NCI-H460 (cell line): ENCODE measurements around the gene ABCC12. TPM values are rescaled to one million over a fixed set of nuclear protein-coding genes. Genes with fewer than 3 reads are reported as not detected.
A peak's percentile ranks its signal among the peaks of the same experiment; 100 is the strongest.
"Not testable (repeated sequence)": the region's sequence is repeated elsewhere in the genome, so short reads cannot be mapped to it uniquely, and the experiment has no call there.

Experiments used
- DNase-seq: peaks from one replicate; pipeline ENCODE4 v3.0.0-alpha.2; 2016; ENCODE audit warnings: low read depth; ENCODE audit errors: extremely low read depth
- total RNA-seq: library from RNA; depleted of rRNA; stranded (reverse); fragments of >200 nt; shearing (Covaris generic); gene quantifications from 2 replicates; pipeline ENCODE4 v1.2.3, GENCODE V29; 2014

ABCC12 gene
- total RNA-seq, 1 experiment from 2014 or later, result not detected

DNA sequence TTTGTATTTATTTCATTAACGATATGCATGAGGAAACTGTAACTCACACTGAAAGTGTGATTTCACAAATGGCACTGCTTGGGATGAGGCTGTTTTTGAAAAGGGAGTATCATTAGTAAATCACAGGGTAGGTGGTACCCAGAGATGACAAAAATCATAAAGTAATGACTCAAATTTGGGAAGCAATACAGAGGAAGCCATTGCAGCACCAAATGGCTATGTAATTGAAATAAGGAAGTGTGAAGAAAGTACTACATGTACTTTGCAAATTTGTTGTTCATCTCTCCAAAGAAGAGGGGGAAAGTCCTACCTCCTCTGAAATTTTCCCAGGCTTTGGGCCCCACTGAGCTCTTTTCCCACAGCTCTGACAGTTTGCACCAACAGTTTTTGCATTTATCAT, 12.3 kb upstream of the ABCC12 start:
- DNase-seq, result no peak

DNA sequence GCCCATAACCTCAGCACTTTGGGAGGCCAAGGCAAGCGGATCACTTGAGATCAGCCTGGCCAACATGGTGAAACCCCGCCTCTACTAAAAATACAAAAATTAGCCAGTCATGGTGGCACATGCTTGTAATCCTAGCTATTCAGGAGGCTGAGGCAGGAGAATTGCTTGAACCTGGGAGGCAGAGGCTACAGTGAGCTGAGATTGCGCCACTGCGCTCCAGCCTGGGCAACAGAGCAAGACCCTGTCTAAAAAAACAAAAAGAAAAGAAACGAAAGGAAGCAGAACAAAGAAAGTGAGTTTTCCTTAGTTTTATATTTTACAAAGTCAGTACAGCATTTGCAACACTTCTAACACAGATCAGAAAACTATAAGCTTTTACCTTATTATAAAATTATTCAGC, 10.8 kb upstream of the ABCC12 start:
- not testable (repeated sequence) for DNase-seq

DNA sequence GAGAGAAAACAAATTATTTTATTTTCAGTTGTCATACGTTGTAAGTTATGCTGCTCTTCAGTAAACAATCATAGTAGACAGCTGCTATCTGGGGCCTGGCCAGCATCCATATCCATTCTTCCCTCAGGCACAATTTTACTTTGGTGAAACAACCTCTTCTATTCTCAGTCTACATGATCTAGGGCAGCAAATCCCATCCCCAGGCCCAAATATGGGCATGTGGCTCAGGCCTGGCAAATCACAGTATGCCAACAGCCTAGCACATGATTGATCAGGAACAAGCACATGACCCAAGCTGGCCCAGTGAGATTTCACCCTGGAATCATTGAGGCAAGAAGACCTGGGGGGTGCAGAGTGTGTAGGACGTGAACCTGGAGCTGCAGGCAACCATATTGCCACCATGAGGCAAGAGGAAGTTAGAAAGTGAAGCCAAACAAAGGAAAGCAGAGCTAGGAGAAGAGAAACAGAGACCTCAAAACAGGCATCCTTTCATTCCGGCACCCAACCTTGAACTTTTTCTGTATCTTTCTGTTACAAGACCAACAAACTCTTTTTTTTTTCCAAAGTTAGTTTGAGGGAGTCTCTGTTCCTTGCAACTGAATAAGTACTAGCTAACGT, 10.3 kb upstream of the ABCC12 start:
- DNase-seq, result no peak

DNA sequence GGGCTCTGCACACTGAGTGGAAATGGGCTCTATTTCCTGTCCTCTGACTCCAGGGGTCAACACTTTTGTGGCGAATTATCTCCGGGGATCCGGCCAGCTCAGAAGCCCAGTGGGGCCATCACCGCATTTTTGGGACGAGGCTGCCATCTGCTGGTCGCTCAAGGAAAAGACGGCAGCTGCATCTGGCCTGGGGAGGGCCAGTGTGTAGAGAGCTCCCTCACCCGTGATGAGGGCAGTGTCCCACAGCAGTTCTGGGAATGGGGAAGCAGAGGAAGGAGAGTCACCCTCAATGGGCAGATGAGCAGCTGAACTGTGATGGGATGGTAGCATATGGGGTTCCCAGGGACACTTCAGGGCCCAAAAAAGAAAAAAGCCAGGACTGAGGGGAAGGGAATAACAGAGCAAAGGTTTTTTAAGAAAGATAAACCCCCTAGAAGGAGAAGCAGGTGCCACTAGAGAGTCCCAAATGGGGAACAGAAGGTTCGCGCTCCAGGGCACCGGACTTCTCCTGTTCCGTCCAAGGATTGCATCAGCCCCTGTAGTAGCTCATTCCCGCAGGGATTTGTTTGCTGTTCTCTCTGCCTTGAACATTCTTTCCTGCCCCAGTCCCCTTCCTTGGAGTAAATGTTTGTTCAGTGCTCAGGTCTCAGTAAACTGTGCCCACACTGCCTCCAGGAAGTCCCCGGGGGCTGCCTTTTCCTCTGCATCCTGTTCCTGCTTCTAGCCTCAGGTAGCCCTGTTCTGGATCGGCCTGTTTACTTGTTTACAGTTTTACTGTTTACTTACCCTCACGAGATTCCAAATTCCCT, 9.3 kb upstream of the ABCC12 start:
- DNase-seq, result peak; percentile 75

DNA sequence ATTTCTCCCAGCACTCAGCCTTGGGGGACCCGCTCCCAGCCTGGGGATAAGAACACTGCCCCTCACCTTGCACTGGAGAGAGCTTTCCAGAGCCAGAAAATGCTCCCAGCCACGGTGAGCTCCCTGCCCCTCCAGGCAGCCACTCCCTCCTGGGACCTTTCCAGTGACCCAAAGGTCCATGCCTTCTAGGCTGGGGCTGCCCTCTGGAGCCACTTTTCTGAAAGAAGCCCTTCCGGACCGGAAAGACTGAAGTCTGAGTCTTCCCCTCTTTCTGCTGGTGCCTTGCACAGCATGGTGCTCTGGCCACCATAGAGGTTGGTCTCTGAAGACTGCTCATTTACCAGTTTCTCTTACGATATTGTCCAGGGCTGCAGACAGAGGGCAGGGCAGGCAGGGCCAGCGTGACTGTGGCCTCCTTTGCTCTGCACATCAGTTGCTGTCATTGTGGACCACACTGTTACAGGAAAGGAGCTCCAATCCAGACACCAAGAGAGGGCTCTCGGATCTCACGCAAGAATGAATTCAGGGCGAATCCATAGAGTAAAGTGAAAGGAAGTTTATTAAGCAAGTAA, 7.1 kb upstream of the ABCC12 start:
- DNase-seq, result no peak

DNA sequence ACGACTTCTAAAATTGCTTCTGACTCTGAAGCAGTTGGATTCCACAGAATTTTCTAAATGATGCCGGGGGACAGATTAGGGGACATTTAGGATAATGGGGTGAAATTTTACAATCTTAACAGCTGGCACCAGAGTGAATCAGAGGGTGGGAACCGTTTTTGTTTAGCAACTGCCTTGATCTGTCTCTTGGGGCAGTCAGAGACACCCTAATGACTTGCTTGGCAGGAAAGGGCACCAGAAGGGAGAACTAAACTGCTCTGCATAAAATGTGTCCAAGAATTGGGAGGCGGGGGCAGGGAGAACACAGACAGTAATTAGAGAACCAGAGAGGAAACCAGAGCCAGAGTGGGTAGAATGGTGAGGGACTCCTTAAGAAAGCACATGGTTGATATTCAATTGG, 6.1 kb upstream of the ABCC12 start:
- no peak for DNase-seq

DNA sequence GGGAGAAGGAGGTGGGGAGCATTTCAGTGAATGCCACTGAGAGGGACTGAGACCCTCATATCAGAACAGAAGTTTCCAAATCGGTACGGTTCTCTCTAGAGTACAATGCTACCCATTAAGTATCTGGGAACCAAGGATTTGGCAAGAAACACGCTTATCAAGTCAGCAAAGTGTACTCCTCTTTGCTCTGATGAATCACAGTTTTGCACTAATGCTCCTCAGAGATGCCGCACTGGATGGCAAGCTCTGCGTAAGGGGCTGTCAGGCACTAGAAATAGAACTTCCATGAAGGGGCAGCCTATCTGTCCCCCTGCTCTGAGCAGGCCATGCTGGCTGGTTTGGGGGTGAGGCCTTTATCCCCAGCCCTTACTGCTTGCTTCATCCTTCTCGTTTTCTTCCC, 4.8 kb upstream of the ABCC12 start:
- DNase-seq, result no peak

DNA sequence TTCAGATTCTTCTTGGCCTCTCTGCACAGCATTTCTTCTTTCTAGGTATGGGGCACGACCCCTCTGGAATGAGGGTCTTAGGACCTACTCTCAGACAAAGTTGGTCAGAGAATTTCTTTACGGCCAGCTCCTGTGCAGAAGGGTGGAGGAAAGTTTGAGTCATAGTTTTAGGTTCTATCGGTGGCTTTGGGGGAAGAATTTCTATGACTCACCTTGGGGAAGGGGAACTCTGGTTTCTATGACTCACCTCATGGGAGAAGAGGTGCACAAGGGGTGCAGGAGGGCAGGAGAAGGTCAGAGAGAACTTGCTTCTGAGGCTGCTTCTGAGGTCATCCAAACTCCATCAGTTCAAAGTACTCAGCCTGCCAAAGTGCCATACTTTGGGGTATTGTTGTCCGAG, 2.5 kb upstream of the ABCC12 start:
- DNase-seq, result no peak

DNA sequence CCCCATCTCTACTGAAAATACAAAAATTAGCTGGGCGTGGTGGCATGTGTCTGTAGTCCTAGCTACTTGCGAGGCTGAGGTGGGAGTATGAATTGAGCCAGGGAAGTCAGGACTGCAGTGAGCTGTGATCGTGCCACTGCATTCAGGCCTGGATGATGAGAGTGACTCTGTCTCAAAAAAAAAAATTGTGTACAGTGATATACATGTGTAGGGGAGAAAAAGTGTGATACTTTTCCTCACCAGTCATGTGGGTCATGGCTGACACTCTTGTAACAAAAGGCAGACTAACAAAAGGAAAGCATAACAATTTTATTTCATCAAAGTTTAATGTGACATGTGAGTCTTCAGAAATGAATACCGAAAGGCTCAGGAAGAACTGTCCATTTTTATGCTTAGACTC, 2.0 kb upstream of the ABCC12 start:
- no peak for DNase-seq

DNA sequence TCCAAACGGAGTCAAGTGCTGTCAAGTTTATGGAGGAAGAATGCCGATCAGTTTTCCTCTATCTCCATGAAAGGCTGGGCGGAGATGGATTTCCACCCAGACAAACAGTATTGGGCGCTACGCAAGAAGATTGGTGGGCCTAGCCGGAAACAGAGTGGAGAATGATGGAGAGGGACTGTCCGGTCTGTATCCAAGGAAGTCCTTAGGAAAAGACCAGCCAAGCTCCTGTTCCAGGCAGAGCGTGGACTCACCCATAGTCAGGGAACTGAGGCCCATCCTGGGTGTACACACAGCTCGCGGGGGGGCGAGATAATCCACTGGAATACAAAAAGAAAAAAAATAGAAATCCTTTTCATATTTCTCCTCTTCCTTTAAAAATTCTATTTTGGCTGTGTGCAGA, 1.5 kb upstream of the ABCC12 start:
- no peak for DNase-seq

DNA sequence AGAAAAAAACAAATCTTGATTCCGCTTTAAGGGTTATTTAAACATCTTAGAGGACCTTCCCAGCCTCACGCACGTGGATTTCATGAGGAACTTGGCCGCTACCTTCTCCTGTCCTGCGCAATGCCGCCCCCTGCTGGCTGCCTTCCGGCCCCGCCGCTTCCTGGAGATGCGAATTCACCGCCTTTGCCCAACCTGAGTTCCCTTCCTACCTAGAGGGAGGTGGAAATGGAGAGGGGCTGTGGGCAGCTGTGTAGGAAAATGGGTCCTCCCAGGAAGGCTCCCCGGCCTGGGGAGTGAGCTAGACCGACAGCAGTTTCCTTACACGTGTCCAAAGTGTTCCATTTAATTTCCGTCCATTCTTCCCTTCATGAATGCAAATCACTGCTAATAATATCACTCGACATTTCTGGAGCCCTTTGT, 1.0 kb upstream of the ABCC12 start:
- DNase-seq, result peak; percentile 64

DNA sequence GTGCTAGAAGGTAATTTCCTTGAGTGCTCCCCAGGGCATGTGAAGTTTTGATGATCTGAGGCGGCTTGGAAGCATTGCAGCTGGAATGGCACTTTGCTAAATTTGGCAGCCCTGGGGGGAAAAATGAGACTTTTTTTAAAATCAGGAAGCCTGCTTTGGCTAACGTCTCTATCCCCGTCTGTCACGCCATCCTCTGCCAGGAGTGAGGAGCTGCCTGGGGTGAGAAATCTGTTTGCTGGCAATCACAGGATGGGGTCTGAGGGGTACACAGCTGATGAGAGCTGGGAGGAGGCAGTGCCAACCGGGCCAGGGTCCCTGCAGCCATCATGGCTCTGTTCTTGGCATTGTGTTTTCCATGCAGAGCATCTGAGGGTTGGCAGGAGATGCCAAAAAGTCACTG, 2.0 kb downstream of the ABCC12 start:
- DNase-seq, result no peak

DNA sequence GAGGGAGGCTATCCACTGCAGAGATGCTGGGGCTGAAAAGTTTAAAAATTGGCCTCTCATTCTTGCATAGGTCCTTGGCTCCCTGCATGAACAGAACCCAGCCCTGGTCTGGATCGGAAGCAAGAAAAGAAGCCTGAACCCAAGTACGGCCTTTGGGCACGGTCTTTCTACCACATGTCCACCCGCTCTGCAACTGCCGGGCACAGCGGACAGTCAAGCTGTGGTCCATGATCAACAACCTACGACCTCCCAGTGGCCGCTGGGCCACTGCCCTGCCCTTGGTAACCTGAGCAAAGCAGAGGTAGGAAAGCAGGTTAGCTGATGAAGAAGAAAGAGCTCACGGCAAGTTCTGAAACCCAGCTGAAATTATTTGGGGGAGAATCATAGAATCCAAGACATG, 3.6 kb downstream of the ABCC12 start:
- no peak for DNase-seq

DNA sequence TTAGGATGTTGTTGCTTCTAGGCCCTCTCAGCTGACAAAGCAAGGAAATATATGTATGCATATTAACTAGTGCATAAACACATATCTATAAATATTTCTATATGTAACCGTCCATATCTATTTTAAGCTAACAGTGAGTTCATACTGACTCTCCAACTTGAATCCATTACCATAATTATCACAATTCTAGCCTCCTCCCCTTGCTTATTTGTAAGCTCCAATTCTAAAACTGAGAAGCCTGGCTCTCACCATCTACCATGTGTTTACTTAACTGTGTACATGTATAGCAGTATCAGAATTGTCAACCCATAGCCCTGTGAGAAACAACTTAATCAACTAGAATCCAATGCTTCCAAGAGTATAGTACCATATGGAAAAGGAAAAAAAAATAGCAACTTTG, 5.1 kb downstream of the ABCC12 start:
- no peak for DNase-seq

DNA sequence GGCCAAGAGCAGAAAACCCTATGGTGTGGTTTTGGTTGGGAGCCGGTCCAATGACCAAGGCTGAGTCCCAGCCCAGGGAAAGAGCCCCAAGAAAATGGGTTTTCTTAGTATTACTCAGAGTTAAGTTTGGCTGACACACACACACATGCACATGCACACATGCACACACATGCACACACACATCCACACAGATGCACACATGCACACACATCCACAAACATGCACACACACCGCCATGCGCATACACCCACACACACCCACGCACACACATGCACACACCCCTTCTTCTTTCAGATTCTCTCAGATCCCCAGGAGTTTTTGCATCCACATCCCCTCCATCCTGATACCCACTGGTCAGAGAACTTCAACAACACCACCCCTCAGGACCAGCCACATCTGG, 9.1 kb downstream of the ABCC12 start:
- DNase-seq, result no peak

DNA sequence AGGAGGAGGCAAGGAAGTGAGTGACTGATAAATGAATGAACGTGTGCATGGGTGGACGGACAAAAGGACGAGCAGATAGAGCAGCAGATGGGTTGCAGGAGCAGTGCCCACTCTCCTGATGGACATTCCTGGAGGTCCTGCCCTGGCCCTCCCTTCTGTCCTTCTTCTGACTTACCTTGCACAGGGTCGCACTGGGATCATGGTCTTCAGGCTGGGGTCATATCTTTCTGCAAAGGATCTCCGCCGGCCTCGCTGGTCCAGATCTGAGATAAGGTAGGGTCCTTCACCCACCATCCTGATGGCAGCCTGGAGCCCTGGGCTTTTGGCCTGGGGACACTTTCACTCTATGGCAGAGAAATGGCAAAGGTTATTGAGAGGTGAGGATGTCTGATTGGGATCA, 9.7 kb downstream of the ABCC12 start:
- no peak for DNase-seq

DNA sequence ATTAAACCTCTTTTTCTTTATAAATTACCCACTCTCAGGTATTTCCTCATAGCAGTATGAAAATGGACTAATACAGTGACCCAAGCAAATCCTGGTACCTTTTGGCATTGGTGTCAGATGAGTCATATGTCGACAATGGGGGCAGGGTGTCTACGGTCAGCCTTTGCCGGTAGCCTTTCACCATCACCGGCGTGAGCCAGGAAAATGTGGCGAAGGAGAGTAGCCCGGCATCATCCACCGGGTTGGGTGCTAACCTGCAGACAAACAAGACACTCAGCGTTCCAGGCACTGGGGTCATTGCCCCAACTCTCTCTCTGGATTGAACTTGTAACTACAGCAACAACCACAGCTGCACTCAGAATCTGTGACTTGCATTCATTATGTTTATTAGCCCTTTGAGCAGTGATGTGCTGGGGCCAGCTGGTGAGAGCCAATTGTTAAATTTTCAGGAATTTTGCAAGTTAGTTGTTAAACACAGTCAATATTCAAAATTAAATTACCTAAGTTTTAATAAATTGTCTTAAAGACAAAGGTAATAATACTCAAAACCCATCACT, 11.9 kb downstream of the ABCC12 start:
- no peak for DNase-seq

DNA sequence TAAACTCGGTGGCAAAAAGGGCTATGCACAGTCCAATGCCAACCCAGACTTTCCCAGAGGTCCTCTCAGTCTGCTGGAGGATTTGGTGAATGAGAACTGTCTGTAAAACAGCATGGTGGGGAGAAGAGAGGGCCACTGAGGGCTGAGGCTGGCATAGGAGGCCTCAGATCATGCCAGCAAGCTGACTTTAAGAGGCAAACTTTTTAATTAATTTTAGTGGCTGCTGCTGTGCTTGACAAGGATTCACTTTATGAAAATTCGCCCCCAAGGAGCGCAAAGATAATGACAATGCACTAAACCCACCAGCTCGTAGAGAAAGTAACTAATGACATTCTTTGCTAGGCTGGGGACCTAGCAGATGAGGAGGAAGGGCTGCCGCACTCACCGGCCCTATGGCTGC, 15.0 kb downstream of the ABCC12 start:
- no peak for DNase-seq

DNA sequence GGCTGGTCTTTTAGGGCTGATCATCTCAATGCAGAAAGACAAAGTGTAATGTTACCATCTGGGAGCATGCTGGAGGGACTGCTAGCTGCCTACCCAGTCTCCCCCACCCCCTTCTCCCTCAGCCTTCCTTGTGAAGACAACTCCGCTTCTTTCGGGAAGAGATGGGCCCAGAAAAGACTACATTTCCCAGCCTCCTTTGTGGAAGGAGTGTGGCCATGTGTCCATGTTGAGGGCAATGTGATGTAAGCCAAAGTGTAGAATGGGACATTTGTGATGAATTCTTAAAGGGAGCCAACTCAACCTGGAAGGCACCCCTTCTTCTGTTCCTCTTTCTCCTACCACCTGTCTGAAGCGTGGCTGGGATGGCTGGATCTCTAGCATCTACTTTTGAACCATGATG, 16.3 kb downstream of the ABCC12 start:
- DNase-seq, result no peak

DNA sequence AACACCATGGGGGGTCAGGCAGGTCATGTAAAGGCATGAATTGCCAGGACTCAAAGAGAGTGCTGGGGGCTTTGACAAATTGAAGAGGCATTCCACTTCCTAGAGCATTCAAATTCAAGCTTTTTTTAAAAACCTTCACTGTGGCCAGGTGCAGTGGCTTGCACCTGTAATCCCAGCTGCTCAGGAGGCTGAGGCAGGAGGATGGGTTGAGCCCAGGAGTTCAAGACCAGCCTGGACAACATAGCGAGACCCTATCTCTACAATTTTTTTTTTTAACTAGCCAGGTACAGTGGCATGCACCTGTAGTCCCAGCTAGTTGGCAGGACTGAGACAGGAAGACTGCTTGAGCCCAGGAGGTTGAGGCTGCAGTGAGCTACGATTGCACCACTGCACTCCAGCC, 17.2 kb downstream of the ABCC12 start:
- DNase-seq, result no peak

DNA sequence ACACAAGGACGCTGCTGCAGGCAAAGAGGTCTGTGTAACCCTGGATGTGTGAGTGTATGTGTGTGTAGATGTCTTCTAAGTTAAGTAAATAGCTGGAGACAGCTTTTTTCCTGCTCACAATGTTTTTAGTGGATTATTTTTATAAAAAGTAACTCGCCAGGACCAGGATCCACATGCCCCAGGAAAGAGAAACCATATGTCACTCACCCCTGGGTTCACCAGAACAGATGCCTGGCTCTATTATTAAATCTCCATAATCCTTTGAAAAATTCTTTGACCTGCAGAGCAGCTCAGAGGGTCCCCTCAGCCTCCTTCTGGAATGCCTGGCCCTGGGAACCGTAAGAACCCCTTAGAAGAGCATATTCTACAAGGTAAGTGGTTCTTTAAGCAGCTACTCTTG, 18.0 kb downstream of the ABCC12 start:
- no peak for DNase-seq
